H9 (cell line): ENCODE results near the gene PLPP1. TPM values are rescaled to one million over a fixed set of nuclear protein-coding genes. Genes with fewer than 3 reads are reported as not detected.

Experiments used
- DNase-seq: peaks from one replicate; pipeline ENCODE4 v3.0.0-alpha.2; 2017
- H2AFZ ChIP-seq: one replicate; pipeline ENCODE4 v1.6.1; 2013; ENCODE audit warnings: mild to moderate bottlenecking, low read length, control low read depth, moderate library complexity
- H2AK5ac ChIP-seq: 2 replicates; pipeline ENCODE4 v1.6.1; 2013; ENCODE audit warnings: low read length, control low read depth, mixed read lengths; ENCODE audit not compliant: insufficient read length
- H2BK120ac ChIP-seq: one replicate; pipeline ENCODE4 v1.6.1; 2013; ENCODE audit warnings: low read depth, mild to moderate bottlenecking, low read length, control low read depth, inconsistent platforms; ENCODE audit not compliant: poor library complexity, severe bottlenecking
- H2BK12ac ChIP-seq: 2 replicates; pipeline ENCODE4 v1.6.1; 2013; ENCODE audit warnings: low read length, control low read depth, mixed read lengths, low read depth; ENCODE audit not compliant: insufficient read length
- H2BK15ac ChIP-seq: 2 replicates; pipeline ENCODE4 v1.6.1; 2013; ENCODE audit warnings: low read depth, low read length, control low read depth
- H2BK20ac ChIP-seq: one replicate; pipeline ENCODE4 v1.6.1; 2013; ENCODE audit warnings: low read depth, mild to moderate bottlenecking, low read length, control low read depth, inconsistent platforms; ENCODE audit not compliant: poor library complexity, severe bottlenecking
- H2BK5ac ChIP-seq: 2 replicates; pipeline ENCODE4 v1.6.1; 2013; ENCODE audit warnings: low read length, control low read depth, mixed read lengths; ENCODE audit not compliant: insufficient read length
- H3K14ac ChIP-seq: 2 replicates; pipeline ENCODE4 v1.6.1; 2013; ENCODE audit warnings: low read length, control low read depth; ENCODE audit not compliant: insufficient read depth
- H3K18ac ChIP-seq: 2 replicates; pipeline ENCODE4 v1.6.1; 2013; ENCODE audit warnings: low read depth, mild to moderate bottlenecking, mixed read lengths, low read length, control low read depth; ENCODE audit not compliant: insufficient read length
- H3K23ac ChIP-seq: 2 replicates; pipeline ENCODE4 v1.6.1; 2013; ENCODE audit warnings: low read length, control low read depth, mixed read lengths, low read depth; ENCODE audit not compliant: insufficient read length
- H3K23me2 ChIP-seq: 2 replicates; pipeline ENCODE4 v1.6.1; 2013; ENCODE audit warnings: low read depth, mild to moderate bottlenecking, mixed read lengths, low read length, control low read depth; ENCODE audit not compliant: insufficient read length, poor library complexity, severe bottlenecking
- H3K27ac ChIP-seq: 2 replicates; pipeline ENCODE4 v1.5.1; 2013; ENCODE audit warnings: low read length, control low read depth, mixed read lengths, low read depth; ENCODE audit not compliant: insufficient read length
- H3K27me3 ChIP-seq: 2 replicates; pipeline ENCODE4 v1.6.1; 2013; ENCODE audit warnings: low read length, control low read depth, inconsistent platforms; ENCODE audit not compliant: insufficient read depth
- H3K4ac ChIP-seq: 2 replicates; pipeline ENCODE4 v1.6.1; 2013; ENCODE audit warnings: low read depth, mild to moderate bottlenecking, control low read depth, inconsistent platforms, low read length, moderate library complexity
- H3K4me1 ChIP-seq: 2 replicates; pipeline ENCODE4 v1.6.1; 2013; ENCODE audit warnings: low read length, control low read depth, inconsistent platforms; ENCODE audit not compliant: insufficient read depth
- H3K4me2 ChIP-seq: 2 replicates; pipeline ENCODE4 v1.6.1; 2013; ENCODE audit warnings: low read length, control low read depth, mixed read lengths; ENCODE audit not compliant: insufficient read length, insufficient read depth
- H3K56ac ChIP-seq: 2 replicates; pipeline ENCODE4 v1.6.1; 2013; ENCODE audit warnings: low read depth, mild to moderate bottlenecking, mixed read lengths, low read length, control low read depth; ENCODE audit not compliant: insufficient read length
- H3K79me1 ChIP-seq: 2 replicates; pipeline ENCODE4 v1.6.1; 2013; ENCODE audit warnings: low read depth, mild to moderate bottlenecking, moderate library complexity, low read length, control low read depth, inconsistent platforms; ENCODE audit not compliant: insufficient read depth, poor library complexity, severe bottlenecking
- H3K79me2 ChIP-seq: 2 replicates; pipeline ENCODE4 v1.6.1; 2013; ENCODE audit warnings: low read length, control low read depth, inconsistent platforms; ENCODE audit not compliant: insufficient read depth
- H3K9ac ChIP-seq: 2 replicates; pipeline ENCODE4 v1.6.1; 2013; ENCODE audit warnings: low read length, control low read depth, mixed read lengths; ENCODE audit not compliant: insufficient read length; ENCODE audit errors: extremely low read depth
- H3K9me3 ChIP-seq: one replicate; pipeline ENCODE4 v1.6.1; 2013; ENCODE audit warnings: low read depth, low read length, inconsistent platforms; ENCODE audit not compliant: control insufficient read depth
- H3T11ph ChIP-seq: one replicate; pipeline ENCODE4 v1.6.1; 2013; ENCODE audit warnings: mild to moderate bottlenecking, low read length, control low read depth, inconsistent platforms
- H4K20me1 ChIP-seq: one replicate; pipeline ENCODE4 v1.6.1; 2013; ENCODE audit not compliant: control insufficient read depth, insufficient read length, insufficient read depth
- H4K5ac ChIP-seq: 2 replicates; pipeline ENCODE4 v1.6.1; 2013; ENCODE audit warnings: low read depth, mild to moderate bottlenecking, mixed read lengths, low read length, control low read depth; ENCODE audit not compliant: insufficient read length
- H4K8ac ChIP-seq: replicated peaks from 2 replicates; pipeline ENCODE4 v1.6.1; 2013; ENCODE audit warnings: low read length, control low read depth, mixed read lengths, low read depth; ENCODE audit not compliant: insufficient read length
- H4K91ac ChIP-seq: 2 replicates; pipeline ENCODE4 v1.6.1; 2013; ENCODE audit warnings: low read depth, mild to moderate bottlenecking, moderate library complexity, mixed read lengths, low read length, control low read depth; ENCODE audit not compliant: insufficient read length
- H3K27ac Mint-ChIP-seq, 3 experiments: 2 replicates in 2 of 3; 3 replicates in 1 of 3; pipeline ENCODE4 v1.8.0; 2020 to 2021; ENCODE audit warnings: mixed read lengths in 3 of 3, mild to moderate bottlenecking in 1 of 3, moderate library complexity in 1 of 3
- H3K27me3 Mint-ChIP-seq: 2 replicates; pipeline ENCODE4 v1.8.0; 2021; ENCODE audit warnings: low read depth, mild to moderate bottlenecking, moderate library complexity, mixed read lengths
- H3K36me3 Mint-ChIP-seq, 3 experiments: 2 replicates in 2 of 3; 3 replicates in 1 of 3; pipeline ENCODE4 v1.8.0; 2020 to 2021; ENCODE audit warnings: low read depth in 3 of 3, mixed read lengths in 3 of 3; ENCODE audit not compliant: insufficient read depth in 1 of 3
- H3K4me1 Mint-ChIP-seq, 2 experiments: 2 replicates each; pipeline ENCODE4 v1.8.0; 2020; ENCODE audit warnings: mixed read lengths in 2 of 2
- H3K4me3 Mint-ChIP-seq, 2 experiments: 2 replicates in 1 of 2; 3 replicates in 1 of 2; pipeline ENCODE4 v1.8.0; 2020 to 2021; ENCODE audit warnings: mild to moderate bottlenecking in 2 of 2, mixed read lengths in 2 of 2, moderate library complexity in 1 of 2
- H3K9me3 Mint-ChIP-seq, 2 experiments: 2 replicates in 1 of 2; 3 replicates in 1 of 2; pipeline ENCODE4 v1.8.0; 2020; ENCODE audit warnings: mild to moderate bottlenecking in 2 of 2, mixed read lengths in 2 of 2, moderate library complexity in 1 of 2
- CTCF ChIP-seq: fragments of 200-600 bp; sonication (generic); conservative IDR thresholded peaks from 3 replicates; pipeline ENCODE4 v1.8.0; 2021; ENCODE audit warnings: antibody characterized with exemption, mild to moderate bottlenecking
- WGBS: extraction: QIAGEN DNeasy Blood & Tissue Kit; methylation state at CpG from one replicate; pipeline ENCODE4 v1.1.7; 2013; ENCODE audit warnings: missing lambda C conversion rate, low lambda C conversion rate, mixed read lengths; ENCODE audit not compliant: insufficient read length; ENCODE audit errors: extremely low coverage; 5-methylcytosine and 5-hydroxymethylcytosine counted together
- total RNA-seq: library from RNA; stranded (reverse); gene quantifications from 2 replicates; pipeline ENCODE4 v1.2.1, GENCODE V29; 2021

Gene PLPP1
- total RNA-seq, 1 experiment from 2014 or later: 85.9 TPM

GRCh38 chr5:55576661-55577060, 41.9 kb upstream of the PLPP1 start:
- no peak overlapping the region for H2AFZ ChIP-seq
- no peaks in the 10 kb centered on the region for H3K79me1 ChIP-seq
- H2AK5ac ChIP-seq: no peak overlapping the region
- peak overlapping the region in 2 of 3 experiments; percentile 46 to 66; a peak in 4 of 7 replicates for H3K27ac Mint-ChIP-seq
- H4K8ac ChIP-seq: no peak overlapping the region
- H3K9me3 ChIP-seq: no peaks in the 10 kb centered on the region
- H2BK12ac ChIP-seq: no peak overlapping the region
- H3K14ac ChIP-seq: no peak overlapping the region
- no peaks in the 10 kb centered on the region for H4K20me1 ChIP-seq
- H3K56ac ChIP-seq: no peak overlapping the region
- no peak overlapping the region for H3T11ph ChIP-seq
- H3K4me1 Mint-ChIP-seq: peaks cover 35 to 39% of the 10 kb centered on the region in 2 experiments
- H3K18ac ChIP-seq: no peak overlapping the region
- no peak overlapping the region for H2BK15ac ChIP-seq
- no peak overlapping the region for H2BK120ac ChIP-seq
- no peaks in the 10 kb centered on the region for H3K27me3 ChIP-seq
- no peak overlapping the region for H3K9ac ChIP-seq
- no peaks in the 10 kb centered on the region for H3K27me3 Mint-ChIP-seq
- no peak overlapping the region for H2BK20ac ChIP-seq
- no peak overlapping the region for H3K4me2 ChIP-seq
- no peak overlapping the region for H2BK5ac ChIP-seq
- no peaks in the 10 kb centered on the region for H3K23me2 ChIP-seq
- H3K79me2 ChIP-seq: no peaks in the 10 kb centered on the region
- no peak overlapping the region for H3K27ac ChIP-seq
- H4K91ac ChIP-seq: no peak overlapping the region
- H3K4me3 Mint-ChIP-seq: no peak overlapping the region
- WGBS: no CpG with 5 or more reads among the region's 2 CpGs
- no peak overlapping the region for H3K4ac ChIP-seq
- no peak for DNase-seq
- H3K23ac ChIP-seq: no peak overlapping the region
- no peaks in the 10 kb centered on the region; a peak in 1 of 5 replicates for H3K9me3 Mint-ChIP-seq
- H3K36me3 Mint-ChIP-seq: no peaks in the 10 kb centered on the region
- no peaks in the 10 kb centered on the region for H3K4me1 ChIP-seq
- H4K5ac ChIP-seq: no peak overlapping the region
- TF ChIP-seq CTCF: no peak
